ENCODE results near the gene ANTXR1. TPM values are rescaled to one million over a fixed set of nuclear protein-coding genes. Genes with fewer than 3 reads are reported as not detected.

ANTXR1 gene
- total and polyA plus RNA-seq, 2 experiments from 2014 or later: 29.1 to 34.7 TPM

GRCh38 chr2:69032336-69032735 lies 19.4 kb downstream of the ANTXR1 start:
- Histone ChIP-seq H3K36me3 (replicated peaks; ENCODE audit: insufficient read depth, low read depth) (no peaks in the 10 kb centered on the region), H3K79me2 (peaks cover 49% of the 10 kb centered on the region), H3K27me3 (no peaks in the 10 kb centered on the region), H3K4me3 (no peak overlapping the region), H2AFZ (no peak overlapping the region), H3K9me3 (ENCODE audit: low read depth) (no peaks in the 10 kb centered on the region), H4K20me1 (ENCODE audit: insufficient read depth, poor library complexity, severe bottlenecking) (no peaks in the 10 kb centered on the region), H3K4me2 (no peak overlapping the region), H3K27ac (no peak overlapping the region), H3K9me2 (replicated peaks; ENCODE audit: insufficient read depth) (no peaks in the 10 kb centered on the region), H3K4me1 (ENCODE audit: insufficient read depth) (no peaks in the 10 kb centered on the region)
- no peak for DNase-seq (ENCODE audit: low spot score)
- 85% methylated on average over 6 of the region's 6 CpGs for WGBS (ENCODE audit: low lambda C conversion rate, missing lambda C conversion rate)
- TF ChIP-seq EZH2 (IDR thresholded peaks at IDR 0.05; ENCODE audit: borderline replicate concordance) (no peak), EZH2phosphoT487 (IDR thresholded peaks at IDR 0.05; ENCODE audit: low read depth, severe bottlenecking, unreplicated experiment) (no peak)
- TF ChIP-seq, protein P1, sequence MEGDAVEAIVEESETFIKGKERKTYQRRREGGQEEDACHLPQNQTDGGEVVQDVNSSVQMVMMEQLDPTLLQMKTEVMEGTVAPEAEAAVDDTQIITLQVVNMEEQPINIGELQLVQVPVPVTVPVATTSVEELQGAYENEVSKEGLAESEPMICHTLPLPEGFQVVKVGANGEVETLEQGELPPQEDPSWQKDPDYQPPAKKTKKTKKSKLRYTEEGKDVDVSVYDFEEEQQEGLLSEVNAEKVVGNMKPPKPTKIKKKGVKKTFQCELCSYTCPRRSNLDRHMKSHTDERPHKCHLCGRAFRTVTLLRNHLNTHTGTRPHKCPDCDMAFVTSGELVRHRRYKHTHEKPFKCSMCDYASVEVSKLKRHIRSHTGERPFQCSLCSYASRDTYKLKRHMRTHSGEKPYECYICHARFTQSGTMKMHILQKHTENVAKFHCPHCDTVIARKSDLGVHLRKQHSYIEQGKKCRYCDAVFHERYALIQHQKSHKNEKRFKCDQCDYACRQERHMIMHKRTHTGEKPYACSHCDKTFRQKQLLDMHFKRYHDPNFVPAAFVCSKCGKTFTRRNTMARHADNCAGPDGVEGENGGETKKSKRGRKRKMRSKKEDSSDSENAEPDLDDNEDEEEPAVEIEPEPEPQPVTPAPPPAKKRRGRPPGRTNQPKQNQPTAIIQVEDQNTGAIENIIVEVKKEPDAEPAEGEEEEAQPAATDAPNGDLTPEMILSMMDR (IDR thresholded peaks at IDR 0.05; ENCODE audit: poor library complexity): no peak

GRCh38 chr2:69033461-69034095 lies 20.6 kb downstream of the ANTXR1 start:
- peaks cover 47% of the 10 kb centered on the region for H3K79me2 ChIP-seq
- no peak overlapping the region for H2AFZ ChIP-seq
- no peaks in the 10 kb centered on the region for H3K36me3 ChIP-seq (replicated peaks; ENCODE audit: insufficient read depth, low read depth)
- no peak overlapping the region for H3K4me3 ChIP-seq
- no peak overlapping the region for H3K4me2 ChIP-seq
- H3K9me2 ChIP-seq (replicated peaks; ENCODE audit: insufficient read depth): no peaks in the 10 kb centered on the region
- no peaks in the 10 kb centered on the region for H4K20me1 ChIP-seq (ENCODE audit: insufficient read depth, poor library complexity, severe bottlenecking)
- no peak for DNase-seq (ENCODE audit: low spot score)
- H3K9me3 ChIP-seq (ENCODE audit: low read depth): no peaks in the 10 kb centered on the region
- 97% methylated on average over 1 of the region's 1 CpG for WGBS (ENCODE audit: low lambda C conversion rate, missing lambda C conversion rate)
- H3K27ac ChIP-seq: no peak overlapping the region
- TF ChIP-seq EZH2phosphoT487 (IDR thresholded peaks at IDR 0.05; ENCODE audit: low read depth, severe bottlenecking, unreplicated experiment) (no peak), EZH2 (IDR thresholded peaks at IDR 0.05; ENCODE audit: borderline replicate concordance) (no peak)
- TF ChIP-seq, protein P1 (IDR thresholded peaks at IDR 0.05; ENCODE audit: poor library complexity): no peak
- H3K27me3 ChIP-seq: no peaks in the 10 kb centered on the region
- H3K4me1 ChIP-seq (ENCODE audit: insufficient read depth): no peaks in the 10 kb centered on the region

GRCh38 chr2:69034122-69034521 lies 21.1 kb downstream of the ANTXR1 start:
- Histone ChIP-seq H4K20me1 (ENCODE audit: insufficient read depth, poor library complexity, severe bottlenecking) (no peaks in the 10 kb centered on the region), H3K27me3 (no peaks in the 10 kb centered on the region), H3K36me3 (replicated peaks; ENCODE audit: insufficient read depth, low read depth) (no peaks in the 10 kb centered on the region), H3K79me2 (peaks cover 47% of the 10 kb centered on the region), H3K4me3 (no peak overlapping the region), H3K9me2 (replicated peaks; ENCODE audit: insufficient read depth) (no peaks in the 10 kb centered on the region), H3K27ac (no peak overlapping the region), H3K9me3 (ENCODE audit: low read depth) (no peaks in the 10 kb centered on the region), H2AFZ (no peak overlapping the region), H3K4me2 (no peak overlapping the region), H3K4me1 (ENCODE audit: insufficient read depth) (no peaks in the 10 kb centered on the region)
- no peak for DNase-seq (ENCODE audit: low spot score)
- no peak for TF ChIP-seq EZH2phosphoT487 (IDR thresholded peaks at IDR 0.05; ENCODE audit: low read depth, severe bottlenecking, unreplicated experiment)
- TF ChIP-seq EZH2 (IDR thresholded peaks at IDR 0.05; ENCODE audit: borderline replicate concordance): no peak
- TF ChIP-seq, protein P1 (IDR thresholded peaks at IDR 0.05; ENCODE audit: poor library complexity): no peak

Data from hepatocyte (in vitro differentiated cells).